ENCODE results near the gene TOP2A. TPM values are rescaled to one million over a fixed set of nuclear protein-coding genes. Genes with fewer than 3 reads are reported as not detected.

TOP2A gene
- total and polyA plus RNA-seq, 9 of the 15 experiments (the other 6 are each of a cell fraction or from before 2014, with no cell fraction given), result 133 to 347 (median 259) TPM

GRCh38 chr17:40459636-40460603 lies 42.2 kb upstream of the TOP2A start (continued):
- no peak for TF ChIP-seq ZNF318 (IDR thresholded peaks at IDR 0.05; ENCODE audit: borderline replicate concordance in 1 of 2, low read depth in 1 of 2)
- TF ChIP-seq ZNF655 (CRISPR knock-in tag; IDR thresholded peaks at IDR 0.05), result no peak
- TF ChIP-seq HIVEP1 (CRISPR knock-in tag; IDR thresholded peaks at IDR 0.05), result no peak
- TF ChIP-seq FOXA3 (CRISPR knock-in tag; conservative IDR thresholded peaks at IDR 0.05 in 1 of 2, IDR thresholded peaks at IDR 0.05 in 1 of 2), result no peak
- TF ChIP-seq ZFX (CRISPR knock-in tag; IDR thresholded peaks at IDR 0.05), result no peak
- no peak for TF ChIP-seq SETDB1 (IDR thresholded peaks at IDR 0.05; ENCODE audit: low read length)
